HG03064 (cell line): ENCODE measurements around the gene GDPD4.

Source experiments
- ATAC-seq: cut with Tn5 transposase; IDR thresholded peaks from one replicate; pipeline ENCODE4 v1.9.1; 2021; ENCODE audit warnings: low read depth; ENCODE audit not compliant: unreplicated experiment

The GDPD4 gene

GRCh38 chr11:77207019-77207485 is 94.4 kb downstream of the GDPD4 start:
- no peak for ATAC-seq

GRCh38 chr11:77206264-77207018 is 95.0 kb downstream of the GDPD4 start:
- no peak for ATAC-seq

GRCh38 chr11:77205467-77206263 is 95.8 kb downstream of the GDPD4 start:
- no peak for ATAC-seq

- no peak for ATAC-seq
Observed at GRCh38 chr11:77204754-77205466, 96.6 kb downstream of the GDPD4 start.

- ATAC-seq, result no peak
Observed at GRCh38 chr11:77203901-77204753, 97.4 kb downstream of the GDPD4 start.

- no peak for ATAC-seq
Observed at GRCh38 chr11:77202941-77203900, 98.3 kb downstream of the GDPD4 start.

GRCh38 chr11:77201991-77202841 is 99.3 kb downstream of the GDPD4 start:
- ATAC-seq, result no peak

- ATAC-seq, result no peak
Observed at GRCh38 chr11:77201370-77201769, 100.1 kb downstream of the GDPD4 start.

- ATAC-seq, result no peak
Observed at GRCh38 chr11:77200351-77201268, 100.9 kb downstream of the GDPD4 start.

GRCh38 chr11:77199137-77199745 is 102.2 kb downstream of the GDPD4 start:
- no peak for ATAC-seq

- no peak for ATAC-seq
Observed at GRCh38 chr11:77198440-77198849, 103.0 kb downstream of the GDPD4 start.

GRCh38 chr11:77197626-77198320 is 103.7 kb downstream of the GDPD4 start:
- ATAC-seq, result no peak

- no peak for ATAC-seq
Observed at GRCh38 chr11:77196961-77197360, 104.5 kb downstream of the GDPD4 start.

- no peak for ATAC-seq
Observed at GRCh38 chr11:77195071-77195755, 106.3 kb downstream of the GDPD4 start.
